HuH-7 (cell line): Measurements from ENCODE around the gene SEMA3A.

Experiments
- DNase-seq: peaks from one replicate; pipeline ENCODE4 v3.0.0; 2011; ENCODE audit warnings: low spot score

Gene SEMA3A

GRCh38 chr7:83930262-83930661 lies 264.3 kb downstream of the SEMA3A start:
- no peak for DNase-seq

- no peak for DNase-seq
Measured at GRCh38 chr7:83925860-83926259, 268.7 kb downstream of the SEMA3A start.

GRCh38 chr7:83921941-83922607 lies 272.5 kb downstream of the SEMA3A start:
- no peak for DNase-seq

- no peak for DNase-seq
Measured at GRCh38 chr7:83921271-83921940, 273.2 kb downstream of the SEMA3A start.

- no peak for DNase-seq
Measured at GRCh38 chr7:83918142-83918541, 276.4 kb downstream of the SEMA3A start.

GRCh38 chr7:83913174-83913573 lies 281.4 kb downstream of the SEMA3A start:
- DNase-seq = no peak

- DNase-seq = no peak
Measured at GRCh38 chr7:83908526-83908925, 286.1 kb downstream of the SEMA3A start.
